Stimulated activated effector memory CD8-positive, alpha-beta T cell treated with anti-CD3 and anti-CD28 coated beads, Interleukin-12 subunit alpha, Interleukin-12 subunit beta, amount 100 ng/mL, for 72 hours (primary cell): ENCODE results near the gene ESR2.

Experiments
- ATAC-seq: fragments of 150-1000 bp; cut with Tn5 transposase; 2 replicates; pipeline ENCODE4 v1.10.0; 2021
- DNase-seq, 2 donors: peaks; one replicate each; pipeline ENCODE4 v3.0.0; 2021 to 2022; ENCODE audit warnings: low spot score in 2 of 2
- H3K27ac Mint-ChIP-seq: one replicate; pipeline ENCODE4 v1.8.0; 2022; ENCODE audit warnings: mild to moderate bottlenecking, mixed read lengths
- H3K36me3 Mint-ChIP-seq: one replicate; pipeline ENCODE4 v1.8.0; 2022; ENCODE audit warnings: mild to moderate bottlenecking, mixed read lengths
- H3K4me1 Mint-ChIP-seq: one replicate; pipeline ENCODE4 v1.8.0; 2022; ENCODE audit warnings: mixed read lengths
- H3K4me3 Mint-ChIP-seq: one replicate; pipeline ENCODE4 v1.8.0; 2022; ENCODE audit warnings: mild to moderate bottlenecking, mixed read lengths
- H3K9me3 Mint-ChIP-seq: one replicate; pipeline ENCODE4 v1.8.0; 2022; ENCODE audit warnings: mixed read lengths

Gene ESR2

GRCh38 chr14:64244279-64244678, 49.9 kb downstream of the ESR2 start:
- no peaks in the 10 kb centered on the region for H3K36me3 Mint-ChIP-seq
- ATAC-seq (no peak), DNase-seq (no peak)
- H3K27ac Mint-ChIP-seq, result no peak overlapping the region
- no peaks in the 10 kb centered on the region for H3K9me3 Mint-ChIP-seq
- no peaks in the 10 kb centered on the region for H3K4me1 Mint-ChIP-seq
- no peak overlapping the region for H3K4me3 Mint-ChIP-seq

GRCh38 chr14:64238631-64239030, 55.5 kb downstream of the ESR2 start:
- Mint-ChIP-seq H3K9me3 (no peaks in the 10 kb centered on the region), H3K36me3 (peaks cover 8% of the 10 kb centered on the region), H3K4me3 (no peak overlapping the region), H3K4me1 (peaks cover 25% of the 10 kb centered on the region), H3K27ac (peak overlapping the region; percentile 35)
- ATAC-seq (no peak), DNase-seq (no peak)

GRCh38 chr14:64238049-64238448, 56.1 kb downstream of the ESR2 start:
- Mint-ChIP-seq H3K36me3 (peaks cover 8% of the 10 kb centered on the region), H3K27ac (peak overlapping the region; percentile 35), H3K4me3 (no peak overlapping the region), H3K9me3 (no peaks in the 10 kb centered on the region), H3K4me1 (peaks cover 31% of the 10 kb centered on the region)
- ATAC-seq (no peak), DNase-seq (no peak)

- DNase-seq, result no peak
- Mint-ChIP-seq H3K4me3 (no peak overlapping the region), H3K9me3 (no peaks in the 10 kb centered on the region), H3K27ac (peak overlapping the region; percentile 44), H3K4me1 (peaks cover 45% of the 10 kb centered on the region), H3K36me3 (peaks cover 20% of the 10 kb centered on the region)
- no peak for ATAC-seq
Observed at GRCh38 chr14:64235652-64236640, 58.2 kb downstream of the ESR2 start.

- H3K4me3 Mint-ChIP-seq, result no peak overlapping the region
- no peaks in the 10 kb centered on the region for H3K9me3 Mint-ChIP-seq
- ATAC-seq (no peak), DNase-seq (no peak)
- H3K4me1 Mint-ChIP-seq, result peaks cover 45% of the 10 kb centered on the region
- peak overlapping the region; percentile 29 for H3K27ac Mint-ChIP-seq
- H3K36me3 Mint-ChIP-seq, result peaks cover 20% of the 10 kb centered on the region
Observed at GRCh38 chr14:64234877-64235651, 59.1 kb downstream of the ESR2 start.

GRCh38 chr14:64233531-64234190, 60.5 kb downstream of the ESR2 start:
- H3K4me1 Mint-ChIP-seq, result peaks cover 45% of the 10 kb centered on the region
- DNase-seq (no peak), ATAC-seq (no peak)
- no peak overlapping the region for H3K4me3 Mint-ChIP-seq
- no peaks in the 10 kb centered on the region for H3K9me3 Mint-ChIP-seq
- peak overlapping the region; percentile 29 for H3K27ac Mint-ChIP-seq
- H3K36me3 Mint-ChIP-seq, result peaks cover 27% of the 10 kb centered on the region

- Mint-ChIP-seq H3K9me3 (no peaks in the 10 kb centered on the region), H3K4me3 (no peak overlapping the region), H3K27ac (peak overlapping the region; percentile 85), H3K4me1 (peaks cover 45% of the 10 kb centered on the region), H3K36me3 (peaks cover 34% of the 10 kb centered on the region)
- ATAC-seq, result peak; percentile 17
- DNase-seq, result no peak
Observed at GRCh38 chr14:64232944-64233343, 61.2 kb downstream of the ESR2 start.

GRCh38 chr14:64232095-64232838, 61.9 kb downstream of the ESR2 start:
- Mint-ChIP-seq H3K4me1 (peaks cover 45% of the 10 kb centered on the region), H3K9me3 (no peaks in the 10 kb centered on the region), H3K36me3 (peaks cover 41% of the 10 kb centered on the region), H3K27ac (peak overlapping the region; percentile 85), H3K4me3 (peak overlapping the region; percentile 13)
- DNase-seq (peak in 1 of 2 donors; percentile 71), ATAC-seq (peak; percentile 96)

- Mint-ChIP-seq H3K4me3 (no peak overlapping the region), H3K36me3 (peaks cover 59% of the 10 kb centered on the region), H3K9me3 (no peaks in the 10 kb centered on the region), H3K4me1 (peaks cover 27% of the 10 kb centered on the region), H3K27ac (no peak overlapping the region)
- ATAC-seq, result no peak
- no peak for DNase-seq
Observed at GRCh38 chr14:64229489-64229888, 64.7 kb downstream of the ESR2 start.

GRCh38 chr14:64227856-64228255, 66.3 kb downstream of the ESR2 start:
- Mint-ChIP-seq H3K9me3 (no peaks in the 10 kb centered on the region), H3K4me1 (peaks cover 12% of the 10 kb centered on the region), H3K4me3 (no peak overlapping the region), H3K36me3 (peaks cover 73% of the 10 kb centered on the region), H3K27ac (peak overlapping the region; percentile 1)
- no peak for ATAC-seq
- DNase-seq, result no peak

- DNase-seq (no peak), ATAC-seq (no peak)
- Mint-ChIP-seq H3K27ac (peak overlapping the region; percentile 48), H3K4me3 (no peak overlapping the region), H3K36me3 (peaks cover 88% of the 10 kb centered on the region), H3K9me3 (no peaks in the 10 kb centered on the region), H3K4me1 (no peaks in the 10 kb centered on the region)
Observed at GRCh38 chr14:64225151-64225757, 68.9 kb downstream of the ESR2 start.

GRCh38 chr14:64221391-64222003, 72.7 kb downstream of the ESR2 start:
- Mint-ChIP-seq H3K27ac (peak overlapping the region; percentile 83), H3K9me3 (no peaks in the 10 kb centered on the region), H3K4me1 (peaks cover 6% of the 10 kb centered on the region), H3K4me3 (no peak overlapping the region), H3K36me3 (peaks cover 97% of the 10 kb centered on the region)
- ATAC-seq (no peak), DNase-seq (no peak)

- no peak overlapping the region for H3K27ac Mint-ChIP-seq
- ATAC-seq (no peak), DNase-seq (no peak)
- H3K4me3 Mint-ChIP-seq, result no peak overlapping the region
- no peaks in the 10 kb centered on the region for H3K9me3 Mint-ChIP-seq
- peaks cover 97% of the 10 kb centered on the region for H3K36me3 Mint-ChIP-seq
- H3K4me1 Mint-ChIP-seq, result peaks cover 6% of the 10 kb centered on the region
Observed at GRCh38 chr14:64220466-64220865, 73.7 kb downstream of the ESR2 start.

GRCh38 chr14:64220056-64220455, 74.1 kb downstream of the ESR2 start:
- Mint-ChIP-seq H3K36me3 (peaks cover 97% of the 10 kb centered on the region), H3K9me3 (no peaks in the 10 kb centered on the region), H3K27ac (no peak overlapping the region), H3K4me3 (no peak overlapping the region), H3K4me1 (peaks cover 6% of the 10 kb centered on the region)
- DNase-seq, result no peak
- no peak for ATAC-seq
